ENCODE data around the gene ATG16L1. TPM values are rescaled to one million over a fixed set of nuclear protein-coding genes. Genes with fewer than 3 reads are reported as not detected.

ATG16L1 gene
- total and polyA plus RNA-seq, 11 donors = 7.0 to 26.7 (median 15.8) TPM

DNA sequence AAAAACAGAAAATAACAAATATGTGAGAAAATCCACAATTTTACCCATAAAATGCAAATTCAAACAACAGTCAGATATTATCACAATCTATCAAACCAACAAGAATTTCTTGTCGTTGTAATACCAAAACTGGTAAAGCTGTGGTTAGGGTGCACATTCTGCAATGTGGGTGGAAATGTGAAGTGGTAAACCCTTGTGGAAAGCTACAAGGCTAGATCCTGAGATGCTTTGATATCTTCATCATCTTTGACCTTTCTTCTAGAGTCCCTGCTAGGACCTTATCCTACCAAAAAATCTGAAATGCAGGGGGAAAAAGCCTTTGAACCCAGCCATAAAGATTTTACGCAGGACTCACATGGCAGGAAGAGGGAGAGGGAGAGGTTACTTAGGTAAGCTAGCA is 17.2 kb upstream of the ATG16L1 start:
- DNase-seq (no peak), ATAC-seq (no peak)
- intact Hi-C loops (cut with DNase I) = no loop called here
- Histone ChIP-seq H3K9me3 (peaks cover 0 to 4% (median 0%) of the 10 kb centered on the region in 12 donors), H3K36me3 (no peaks in the 10 kb centered on the region), H3K4me3 (no peak overlapping the region), H3K27ac (peak overlapping the region in 1 of 12 donors; percentile 12), H3K4me1 (peaks cover 0 to 24% (median 0%) of the 10 kb centered on the region in 12 donors), H3K27me3 (no peaks in the 10 kb centered on the region)
- TF ChIP-seq CTCF (IDR thresholded peaks at IDR 0.05) = no peak
- no peak for TF ChIP-seq POLR2A (IDR thresholded peaks at IDR 0.05)
- WGBS, 4 donors = 83 to 92% (median 85%) methylated on average over 2 of the region's 2 CpGs

GRCh38 chr2:233234996-233235395 is 16.5 kb upstream of the ATG16L1 start:
- no peak for ATAC-seq
- no peak for DNase-seq
- TF ChIP-seq POLR2A (IDR thresholded peaks at IDR 0.05) (no peak), CTCF (IDR thresholded peaks at IDR 0.05) (no peak)
- H3K27me3 ChIP-seq = no peaks in the 10 kb centered on the region
- H3K4me3 ChIP-seq = no peak overlapping the region
- H3K36me3 ChIP-seq = no peaks in the 10 kb centered on the region
- intact Hi-C loops (cut with DNase I) = no loop called here
- peak overlapping the region in 1 of 12 donors; percentile 12 for H3K27ac ChIP-seq
- H3K9me3 ChIP-seq = peaks cover 0 to 4% (median 0%) of the 10 kb centered on the region in 12 donors
- peaks cover 0 to 24% (median 0%) of the 10 kb centered on the region in 12 donors for H3K4me1 ChIP-seq
- 84 to 92% (median 89%) methylated on average over 3 of the region's 3 CpGs for WGBS, 4 donors

- WGBS, 4 donors = 71 to 77% (median 74%) methylated on average over 9 of the region's 9 CpGs
- Histone ChIP-seq H3K9me3 (peaks cover 0 to 4% (median 0%) of the 10 kb centered on the region in 12 donors), H3K4me3 (no peak overlapping the region), H3K36me3 (no peaks in the 10 kb centered on the region), H3K27me3 (no peaks in the 10 kb centered on the region), H3K4me1 (peaks cover 0 to 26% (median 0%) of the 10 kb centered on the region in 12 donors), H3K27ac (no peak overlapping the region)
- ATAC-seq (no peak), DNase-seq (no peak)
- intact Hi-C loops (cut with DNase I) = no loop called here
- TF ChIP-seq CTCF (IDR thresholded peaks at IDR 0.05) (no peak), POLR2A (IDR thresholded peaks at IDR 0.05) (no peak)
These were observed 15.5 kb upstream of the ATG16L1 start for GRCh38 chr2:233235977-233236376.

DNA sequence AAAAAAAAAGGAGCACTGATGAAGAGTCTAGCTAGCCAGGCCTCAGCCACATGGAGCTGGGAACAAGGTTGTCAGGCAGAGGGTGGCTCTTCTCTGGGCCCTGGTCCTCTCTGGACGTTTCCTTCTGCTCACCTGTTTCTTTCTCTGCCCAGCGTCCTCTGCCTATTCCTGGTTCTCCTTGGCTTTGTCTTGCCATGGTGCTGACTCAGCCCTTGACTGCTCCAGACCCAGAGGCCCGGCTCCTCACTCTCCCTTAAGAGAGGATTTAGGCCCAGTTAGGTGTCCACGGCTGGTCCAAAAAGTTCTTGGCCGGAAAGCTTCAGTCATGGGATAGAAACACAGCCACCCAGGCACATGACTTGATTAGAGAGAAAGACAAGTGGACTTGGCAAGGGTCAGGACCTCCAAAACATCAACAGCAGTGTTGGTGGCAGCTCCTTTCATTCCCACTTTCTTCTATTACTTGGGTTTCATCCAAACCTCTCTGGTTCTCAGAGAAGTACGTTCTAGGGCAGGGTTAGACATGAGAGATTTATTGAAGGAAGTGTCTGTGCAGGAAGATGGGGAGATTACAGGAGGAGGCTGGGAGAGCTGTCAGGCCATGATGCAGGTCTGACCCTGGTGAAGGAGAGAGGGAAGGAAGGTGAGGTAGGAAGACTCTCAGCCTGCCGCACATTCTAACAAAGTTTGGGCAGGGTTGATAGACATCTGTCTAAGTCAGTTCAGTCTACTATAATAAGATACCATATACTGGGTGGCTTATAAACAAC is 14.5 kb upstream of the ATG16L1 start:
- Histone ChIP-seq H3K36me3 (no peaks in the 10 kb centered on the region), H3K27ac (no peak overlapping the region), H3K4me3 (no peak overlapping the region), H3K27me3 (no peaks in the 10 kb centered on the region), H3K9me3 (peaks cover 0 to 4% (median 0%) of the 10 kb centered on the region in 12 donors), H3K4me1 (peaks cover 0 to 29% (median 0%) of the 10 kb centered on the region in 12 donors)
- no peak for ATAC-seq
- no peak for TF ChIP-seq POLR2A (IDR thresholded peaks at IDR 0.05)
- TF ChIP-seq CTCF (IDR thresholded peaks at IDR 0.05) = no peak
- intact Hi-C loops (cut with DNase I) = no loop called here
- 65 to 82% (median 74%) methylated on average over 7 of the region's 7 CpGs for WGBS, 4 donors
- no peak for DNase-seq

All from heart left ventricle (tissue), 16 donors.